Cardiac muscle cell (in vitro differentiated cells and primary cell): ENCODE measurements around the gene TRIO. TPM values are rescaled to one million over a fixed set of nuclear protein-coding genes. Genes with fewer than 3 reads are reported as not detected.

Experiments used
- DNase-seq, 2 donors: peaks; one replicate each; pipeline versions ENCODE4 v3.0.0 to v3.0.0-alpha.2; 2010 to 2017; ENCODE audit warnings: low read depth in 1 of 2, low spot score in 1 of 2
- H3K27ac ChIP-seq: fragments of 200-600 bp; sonication (generic); 2 replicates; pipeline ENCODE4 v1.5.1; 2016
- H3K27me3 ChIP-seq: fragments of 200-600 bp; sonication (generic); 2 replicates; pipeline ENCODE4 v1.6.0; 2016; ENCODE audit warnings: control low read depth
- H3K36me3 ChIP-seq: fragments of 200-600 bp; sonication (generic); 2 replicates; pipeline ENCODE4 v1.5.1; 2016; ENCODE audit warnings: control low read depth
- H3K4me1 ChIP-seq: fragments of 200-600 bp; sonication (generic); 2 replicates; pipeline ENCODE4 v1.8.1; 2017; ENCODE audit warnings: low read depth, mild to moderate bottlenecking, mixed run types
- H3K4me3 ChIP-seq: fragments of 200-600 bp; sonication (generic); 2 replicates; pipeline ENCODE4 v1.5.1; 2016; ENCODE audit warnings: mild to moderate bottlenecking
- H3K9me3 ChIP-seq: fragments of 200-600 bp; sonication (generic); 2 replicates; pipeline ENCODE4 v1.5.1; 2017; ENCODE audit warnings: low read depth, mild to moderate bottlenecking, control low read depth
- polyA plus RNA-seq: library from polyadenylated mRNA; unstranded; fragments of >200 nt; fragmentation: Nextera tagmentation; extraction: Ambion mirVana; gene quantifications from 2 replicates; pipeline ENCODE4 v1.2.1, GENCODE V29; 2016
- total RNA-seq: library from RNA; depleted of rRNA; stranded (reverse); fragments of >200 nt; gene quantifications from 2 replicates; pipeline ENCODE4 v1.2.3, GENCODE V29; 2016
- TF ChIP-seq, protein P1 (sequence below): IDR thresholded peaks from 2 replicates; pipeline ENCODE4 v1.5.1; 2012; ENCODE audit warnings: low read depth, mild to moderate bottlenecking, low read length

Gene TRIO
- total and polyA plus RNA-seq, 2 experiments from 2014 or later, result 15.5 to 104 TPM

DNA sequence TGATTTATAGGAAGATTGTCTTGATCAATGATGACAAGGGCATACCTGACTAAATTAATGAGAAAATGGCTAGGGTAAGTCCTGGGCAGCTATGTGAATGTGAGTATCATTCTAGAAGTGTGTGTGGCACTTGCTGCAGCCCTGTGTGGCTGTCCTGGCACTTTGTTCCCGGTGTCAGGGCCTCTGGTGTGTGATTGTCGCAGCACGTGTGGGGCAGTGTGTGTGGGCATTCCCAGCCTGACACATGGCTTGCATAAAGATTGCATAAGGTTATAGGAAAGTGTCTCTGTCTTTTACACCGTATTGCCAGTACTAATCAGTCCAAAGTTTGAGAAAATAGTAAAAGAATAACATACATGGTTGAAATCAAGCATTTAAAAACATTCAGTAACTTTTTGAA, 74.4 kb downstream of the TRIO start:
- H3K27ac ChIP-seq, result no peak overlapping the region
- no peaks in the 10 kb centered on the region for H3K9me3 ChIP-seq
- TF ChIP-seq, protein P1, sequence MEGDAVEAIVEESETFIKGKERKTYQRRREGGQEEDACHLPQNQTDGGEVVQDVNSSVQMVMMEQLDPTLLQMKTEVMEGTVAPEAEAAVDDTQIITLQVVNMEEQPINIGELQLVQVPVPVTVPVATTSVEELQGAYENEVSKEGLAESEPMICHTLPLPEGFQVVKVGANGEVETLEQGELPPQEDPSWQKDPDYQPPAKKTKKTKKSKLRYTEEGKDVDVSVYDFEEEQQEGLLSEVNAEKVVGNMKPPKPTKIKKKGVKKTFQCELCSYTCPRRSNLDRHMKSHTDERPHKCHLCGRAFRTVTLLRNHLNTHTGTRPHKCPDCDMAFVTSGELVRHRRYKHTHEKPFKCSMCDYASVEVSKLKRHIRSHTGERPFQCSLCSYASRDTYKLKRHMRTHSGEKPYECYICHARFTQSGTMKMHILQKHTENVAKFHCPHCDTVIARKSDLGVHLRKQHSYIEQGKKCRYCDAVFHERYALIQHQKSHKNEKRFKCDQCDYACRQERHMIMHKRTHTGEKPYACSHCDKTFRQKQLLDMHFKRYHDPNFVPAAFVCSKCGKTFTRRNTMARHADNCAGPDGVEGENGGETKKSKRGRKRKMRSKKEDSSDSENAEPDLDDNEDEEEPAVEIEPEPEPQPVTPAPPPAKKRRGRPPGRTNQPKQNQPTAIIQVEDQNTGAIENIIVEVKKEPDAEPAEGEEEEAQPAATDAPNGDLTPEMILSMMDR, result no peak
- H3K36me3 ChIP-seq, result no peaks in the 10 kb centered on the region
- no peaks in the 10 kb centered on the region for H3K27me3 ChIP-seq
- no peak overlapping the region for H3K4me3 ChIP-seq
- DNase-seq, result no peak
- peaks cover 43% of the 10 kb centered on the region for H3K4me1 ChIP-seq

DNA sequence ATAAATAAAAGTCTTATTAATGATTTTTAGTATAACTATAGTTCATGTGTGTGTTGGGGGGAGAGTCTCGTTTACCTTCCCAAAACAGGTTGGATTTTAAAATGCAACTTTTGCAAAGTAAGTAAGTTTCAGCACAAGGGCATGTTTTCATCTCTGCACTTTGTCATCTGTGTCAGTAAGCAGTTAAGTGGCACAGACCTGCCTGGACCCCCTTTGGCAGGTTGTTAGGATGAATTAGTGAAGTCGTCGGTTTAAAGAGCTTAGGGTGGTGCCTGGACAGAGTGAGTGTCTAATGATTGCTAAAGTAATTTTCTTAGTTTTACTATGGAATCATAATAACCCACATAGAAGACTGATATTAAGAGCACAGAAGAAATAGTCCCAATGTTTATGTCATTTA, 74.9 kb downstream of the TRIO start:
- Histone ChIP-seq H3K9me3 (no peaks in the 10 kb centered on the region), H3K4me3 (no peak overlapping the region), H3K36me3 (no peaks in the 10 kb centered on the region), H3K27ac (no peak overlapping the region), H3K4me1 (peaks cover 43% of the 10 kb centered on the region), H3K27me3 (no peaks in the 10 kb centered on the region)
- peak in 1 of 2 donors; percentile 35 for DNase-seq
- TF ChIP-seq, protein P1, result no peak

DNA sequence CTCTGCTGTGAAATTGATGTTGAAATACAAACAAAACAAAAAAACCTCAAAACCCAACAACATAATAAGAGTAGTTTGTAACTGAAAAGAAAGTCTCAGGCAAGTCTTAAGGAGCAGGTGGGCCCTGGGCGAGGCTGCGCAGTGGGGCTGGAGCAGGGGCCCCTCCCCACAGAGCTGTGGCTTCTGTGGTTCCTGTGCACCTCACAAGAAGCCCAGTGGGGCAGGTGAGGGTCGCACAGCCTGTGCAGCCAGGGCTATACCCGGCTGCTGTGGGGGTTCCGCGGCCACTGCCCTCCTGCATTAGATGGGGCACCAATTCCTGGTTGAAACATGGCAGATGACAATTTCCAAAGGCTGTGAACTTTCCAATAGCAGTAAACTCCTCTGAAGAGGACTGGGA, 75.3 kb downstream of the TRIO start:
- H3K36me3 ChIP-seq, result no peaks in the 10 kb centered on the region
- DNase-seq, result no peak
- TF ChIP-seq, protein P1, result no peak
- H3K27me3 ChIP-seq, result no peaks in the 10 kb centered on the region
- H3K27ac ChIP-seq, result peak overlapping the region; percentile 1
- H3K4me1 ChIP-seq, result peaks cover 41% of the 10 kb centered on the region
- H3K4me3 ChIP-seq, result no peak overlapping the region
- no peaks in the 10 kb centered on the region for H3K9me3 ChIP-seq

DNA sequence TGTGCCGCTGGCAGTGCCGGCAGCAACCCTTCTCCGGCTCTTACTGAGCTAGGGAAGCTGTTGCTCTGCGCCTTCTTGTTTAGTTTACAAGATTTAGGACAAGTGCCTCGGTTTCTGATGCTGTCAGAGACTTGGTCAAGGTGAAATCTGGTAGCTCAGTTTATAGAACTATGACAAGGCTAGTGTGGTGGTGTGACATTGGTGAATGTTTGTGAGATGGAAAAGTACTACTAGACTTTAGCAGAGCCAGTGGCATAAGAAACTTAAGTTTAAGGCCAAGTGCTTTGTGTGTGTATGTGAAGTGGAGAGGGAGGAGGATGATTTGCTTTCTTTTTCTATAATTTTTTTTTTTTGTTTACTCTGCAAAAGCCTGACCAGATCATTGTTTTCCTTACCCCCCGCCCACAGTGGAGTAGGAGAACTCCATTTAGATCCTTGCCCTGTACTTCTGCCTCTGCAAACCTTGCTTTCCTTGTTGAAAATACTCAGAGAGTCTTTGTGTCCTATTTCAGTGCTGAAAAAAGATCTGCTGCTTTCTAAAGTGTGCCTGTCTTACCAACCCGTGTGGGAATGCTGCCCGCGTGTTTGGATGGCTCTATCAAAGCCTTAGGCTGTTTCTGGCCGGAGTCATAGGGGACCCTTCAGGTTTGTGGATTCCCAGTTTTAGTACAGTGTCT, 75.9 kb downstream of the TRIO start:
- peaks cover 38% of the 10 kb centered on the region for H3K4me1 ChIP-seq
- no peak overlapping the region for H3K4me3 ChIP-seq
- no peaks in the 10 kb centered on the region for H3K9me3 ChIP-seq
- TF ChIP-seq, protein P1, result no peak
- DNase-seq, result no peak
- H3K27ac ChIP-seq, result peak overlapping the region; percentile 1
- no peaks in the 10 kb centered on the region for H3K27me3 ChIP-seq
- H3K36me3 ChIP-seq, result no peaks in the 10 kb centered on the region

DNA sequence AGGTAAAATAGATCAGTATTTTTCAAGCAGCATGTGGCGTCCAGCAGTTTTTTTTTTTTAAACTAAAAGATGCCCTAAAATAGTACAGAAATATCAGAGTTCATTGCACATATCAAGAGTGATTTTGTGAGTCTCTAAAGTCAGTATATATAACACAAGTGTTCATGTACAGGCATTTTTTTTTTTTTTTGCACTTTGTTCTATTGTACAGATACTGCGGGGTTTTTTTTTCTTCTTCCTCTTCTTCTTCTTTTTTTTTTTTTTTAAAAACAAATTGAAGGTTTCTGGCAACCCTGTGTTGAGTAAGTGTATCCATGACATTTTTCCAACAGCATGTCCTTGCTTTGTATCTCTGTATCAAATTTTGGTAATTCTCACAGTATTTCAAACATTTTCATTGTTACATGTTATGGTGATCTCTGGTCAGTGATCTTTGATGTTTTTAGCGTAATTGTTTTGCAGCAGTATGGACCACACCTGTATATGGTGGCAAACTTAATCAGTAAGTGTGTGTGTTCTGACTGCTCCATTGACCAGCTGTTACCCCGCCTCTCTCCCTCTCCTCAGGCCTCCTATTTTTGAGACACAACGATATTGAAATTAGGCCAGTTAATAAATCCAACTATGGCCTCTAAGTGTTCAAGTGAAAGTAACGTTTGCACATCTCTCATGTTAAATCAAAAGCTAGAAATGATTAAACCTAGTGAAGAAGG, 76.8 kb downstream of the TRIO start:
- no peak overlapping the region for H3K4me3 ChIP-seq
- H3K36me3 ChIP-seq, result no peaks in the 10 kb centered on the region
- peaks cover 38% of the 10 kb centered on the region for H3K4me1 ChIP-seq
- no peaks in the 10 kb centered on the region for H3K9me3 ChIP-seq
- H3K27me3 ChIP-seq, result no peaks in the 10 kb centered on the region
- H3K27ac ChIP-seq, result peak overlapping the region; percentile 40
- TF ChIP-seq, protein P1, result no peak
- no peak for DNase-seq
